KMS-11 (cell line): Measurements from ENCODE around the gene PCSK2.

Source experiments
- H2AFZ ChIP-seq: fragments of 200-600 bp; sonication (generic); 2 replicates; pipeline ENCODE4 v1.6.1; 2016; ENCODE audit warnings: antibody characterized with exemption, mixed run types, low read depth
- H3K27ac ChIP-seq: fragments of 200-600 bp; sonication (generic); 2 replicates; pipeline ENCODE4 v1.6.1; 2016; ENCODE audit warnings: mild to moderate bottlenecking, mixed run types
- H3K27me3 ChIP-seq: fragments of 200-600 bp; sonication (generic); 2 replicates; pipeline ENCODE4 v1.6.1; 2017; ENCODE audit warnings: mild to moderate bottlenecking, low read depth, mixed run types, moderate library complexity; ENCODE audit not compliant: insufficient read depth
- H3K36me3 ChIP-seq: fragments of 200-600 bp; sonication (generic); 2 replicates; pipeline ENCODE4 v1.6.1; 2017; ENCODE audit warnings: mild to moderate bottlenecking, mixed run types; ENCODE audit not compliant: insufficient read depth
- H3K4me1 ChIP-seq: fragments of 200-600 bp; sonication (generic); 2 replicates; pipeline ENCODE4 v1.6.1; 2016; ENCODE audit warnings: mild to moderate bottlenecking, low read depth, mixed run types; ENCODE audit not compliant: poor library complexity, severe bottlenecking
- H3K4me2 ChIP-seq: fragments of 200-600 bp; sonication (generic); 2 replicates; pipeline ENCODE4 v1.7.0; 2016; ENCODE audit warnings: mild to moderate bottlenecking, mixed run types
- H3K4me3 ChIP-seq: fragments of 200-600 bp; sonication (generic); IDR thresholded peaks from 2 replicates; pipeline ENCODE4 v1.6.1; 2017; ENCODE audit warnings: low read depth, low read length, mixed read lengths; ENCODE audit not compliant: insufficient read depth
- H3K79me2 ChIP-seq: fragments of 200-600 bp; sonication (generic); 2 replicates; pipeline ENCODE4 v1.6.1; 2016; ENCODE audit warnings: low read depth, mixed run types; ENCODE audit not compliant: insufficient read depth
- H3K9ac ChIP-seq: fragments of 200-600 bp; sonication (generic); 2 replicates; pipeline ENCODE4 v1.6.1; 2016; ENCODE audit warnings: mild to moderate bottlenecking, mixed run types
- H4K20me1 ChIP-seq: fragments of 200-600 bp; sonication (generic); 2 replicates; pipeline ENCODE4 v1.6.1; 2016; ENCODE audit warnings: mild to moderate bottlenecking, mixed run types; ENCODE audit not compliant: insufficient read depth
- TF ChIP-seq, protein P1 (sequence below): fragments of 200-600 bp; sonication (generic); conservative IDR thresholded peaks from 2 replicates; pipeline ENCODE4 v1.6.1; 2017; ENCODE audit warnings: low read depth, mild to moderate bottlenecking, antibody characterized with exemption, low read length, moderate library complexity, mixed read lengths

Gene PCSK2

DNA sequence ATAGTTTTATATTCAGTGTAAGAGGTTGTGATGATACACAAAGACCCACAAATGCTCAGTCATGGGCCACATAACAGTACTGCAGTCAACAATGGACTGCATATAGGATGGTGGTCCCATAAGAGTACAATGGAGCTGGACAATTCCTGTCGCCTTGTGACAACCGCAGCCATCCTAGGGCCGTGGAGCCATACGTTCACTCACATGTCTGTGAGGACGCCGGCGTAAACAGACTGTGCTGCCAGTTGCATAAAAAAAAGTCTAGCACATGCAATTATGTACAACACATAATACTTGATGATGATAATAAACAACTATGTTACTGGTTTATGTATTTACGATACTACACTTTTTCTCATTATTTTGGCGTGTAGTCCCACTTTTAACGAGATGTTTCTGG is 273.4 kb downstream of the PCSK2 start:
- Histone ChIP-seq H4K20me1 (no peaks in the 10 kb centered on the region), H3K36me3 (no peaks in the 10 kb centered on the region), H3K9ac (no peak overlapping the region), H3K4me2 (no peak overlapping the region), H3K27me3 (no peaks in the 10 kb centered on the region), H2AFZ (no peak overlapping the region), H3K27ac (no peak overlapping the region), H3K79me2 (no peaks in the 10 kb centered on the region), H3K4me3 (no peak overlapping the region), H3K4me1 (no peaks in the 10 kb centered on the region)
- TF ChIP-seq, protein P1, sequence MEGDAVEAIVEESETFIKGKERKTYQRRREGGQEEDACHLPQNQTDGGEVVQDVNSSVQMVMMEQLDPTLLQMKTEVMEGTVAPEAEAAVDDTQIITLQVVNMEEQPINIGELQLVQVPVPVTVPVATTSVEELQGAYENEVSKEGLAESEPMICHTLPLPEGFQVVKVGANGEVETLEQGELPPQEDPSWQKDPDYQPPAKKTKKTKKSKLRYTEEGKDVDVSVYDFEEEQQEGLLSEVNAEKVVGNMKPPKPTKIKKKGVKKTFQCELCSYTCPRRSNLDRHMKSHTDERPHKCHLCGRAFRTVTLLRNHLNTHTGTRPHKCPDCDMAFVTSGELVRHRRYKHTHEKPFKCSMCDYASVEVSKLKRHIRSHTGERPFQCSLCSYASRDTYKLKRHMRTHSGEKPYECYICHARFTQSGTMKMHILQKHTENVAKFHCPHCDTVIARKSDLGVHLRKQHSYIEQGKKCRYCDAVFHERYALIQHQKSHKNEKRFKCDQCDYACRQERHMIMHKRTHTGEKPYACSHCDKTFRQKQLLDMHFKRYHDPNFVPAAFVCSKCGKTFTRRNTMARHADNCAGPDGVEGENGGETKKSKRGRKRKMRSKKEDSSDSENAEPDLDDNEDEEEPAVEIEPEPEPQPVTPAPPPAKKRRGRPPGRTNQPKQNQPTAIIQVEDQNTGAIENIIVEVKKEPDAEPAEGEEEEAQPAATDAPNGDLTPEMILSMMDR = no peak

DNA sequence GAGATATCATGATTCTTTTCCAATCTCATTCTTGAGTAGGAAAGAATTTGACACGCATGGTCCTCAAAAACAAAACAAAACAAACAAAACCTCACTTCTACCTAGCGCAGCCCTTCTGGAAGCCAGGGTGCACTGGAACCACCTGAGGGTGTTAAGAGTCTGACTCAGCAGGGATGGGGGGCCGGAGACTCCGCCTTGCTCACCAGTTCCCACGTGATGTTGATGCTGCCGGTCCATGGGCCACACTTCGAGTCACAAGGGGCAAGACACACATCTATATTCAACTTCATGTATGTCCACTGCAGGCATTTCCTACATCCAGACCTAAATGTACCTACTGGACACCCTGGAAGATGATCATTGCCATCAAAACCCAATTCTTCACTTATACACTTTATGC is 274.0 kb downstream of the PCSK2 start:
- H3K9ac ChIP-seq = no peak overlapping the region
- no peak overlapping the region for H3K4me2 ChIP-seq
- H3K4me1 ChIP-seq = peaks cover 3% of the 10 kb centered on the region
- H4K20me1 ChIP-seq = no peaks in the 10 kb centered on the region
- no peak overlapping the region for H3K4me3 ChIP-seq
- no peak overlapping the region for H3K27ac ChIP-seq
- no peaks in the 10 kb centered on the region for H3K79me2 ChIP-seq
- no peaks in the 10 kb centered on the region for H3K36me3 ChIP-seq
- H3K27me3 ChIP-seq = no peaks in the 10 kb centered on the region
- no peak overlapping the region for H2AFZ ChIP-seq
- TF ChIP-seq, protein P1 = no peak

GRCh38 chr20:17501701-17502100 is 274.9 kb downstream of the PCSK2 start:
- TF ChIP-seq, protein P1 = no peak
- H3K4me3 ChIP-seq = no peak overlapping the region

GRCh38 chr20:17502105-17502504 is 275.3 kb downstream of the PCSK2 start:
- peaks cover 3% of the 10 kb centered on the region for H3K4me1 ChIP-seq
- H3K79me2 ChIP-seq = no peaks in the 10 kb centered on the region
- no peaks in the 10 kb centered on the region for H3K27me3 ChIP-seq
- no peak overlapping the region for H3K4me3 ChIP-seq
- TF ChIP-seq, protein P1 = no peak
- no peak overlapping the region for H3K9ac ChIP-seq
- H3K27ac ChIP-seq = no peak overlapping the region
- no peak overlapping the region for H2AFZ ChIP-seq
- H3K36me3 ChIP-seq = no peaks in the 10 kb centered on the region
- no peaks in the 10 kb centered on the region for H4K20me1 ChIP-seq
- no peak overlapping the region for H3K4me2 ChIP-seq

More at GRCh38 chr20:17501701-17502100, 274.9 kb downstream of the PCSK2 start:
- Histone ChIP-seq H3K4me2 (no peak overlapping the region), H3K79me2 (no peaks in the 10 kb centered on the region), H4K20me1 (no peaks in the 10 kb centered on the region), H3K4me1 (peaks cover 3% of the 10 kb centered on the region), H3K27me3 (no peaks in the 10 kb centered on the region), H2AFZ (no peak overlapping the region), H3K36me3 (no peaks in the 10 kb centered on the region), H3K9ac (no peak overlapping the region), H3K27ac (no peak overlapping the region)
